Fibroblast of skin of left quadriceps (primary cell): ENCODE results near the gene KTI12.
"Not testable (repeated sequence)": the region's sequence is repeated elsewhere in the genome, so short reads cannot be mapped to it uniquely, and the experiment has no call there.

Experiments used
- DNase-seq, 2 experiments: peaks; one replicate each; pipeline ENCODE4 v3.0.0-alpha.2; 2013; ENCODE audit warnings: low read depth in 2 of 2

Gene KTI12, protein sequence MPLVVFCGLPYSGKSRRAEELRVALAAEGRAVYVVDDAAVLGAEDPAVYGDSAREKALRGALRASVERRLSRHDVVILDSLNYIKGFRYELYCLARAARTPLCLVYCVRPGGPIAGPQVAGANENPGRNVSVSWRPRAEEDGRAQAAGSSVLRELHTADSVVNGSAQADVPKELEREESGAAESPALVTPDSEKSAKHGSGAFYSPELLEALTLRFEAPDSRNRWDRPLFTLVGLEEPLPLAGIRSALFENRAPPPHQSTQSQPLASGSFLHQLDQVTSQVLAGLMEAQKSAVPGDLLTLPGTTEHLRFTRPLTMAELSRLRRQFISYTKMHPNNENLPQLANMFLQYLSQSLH

DNA sequence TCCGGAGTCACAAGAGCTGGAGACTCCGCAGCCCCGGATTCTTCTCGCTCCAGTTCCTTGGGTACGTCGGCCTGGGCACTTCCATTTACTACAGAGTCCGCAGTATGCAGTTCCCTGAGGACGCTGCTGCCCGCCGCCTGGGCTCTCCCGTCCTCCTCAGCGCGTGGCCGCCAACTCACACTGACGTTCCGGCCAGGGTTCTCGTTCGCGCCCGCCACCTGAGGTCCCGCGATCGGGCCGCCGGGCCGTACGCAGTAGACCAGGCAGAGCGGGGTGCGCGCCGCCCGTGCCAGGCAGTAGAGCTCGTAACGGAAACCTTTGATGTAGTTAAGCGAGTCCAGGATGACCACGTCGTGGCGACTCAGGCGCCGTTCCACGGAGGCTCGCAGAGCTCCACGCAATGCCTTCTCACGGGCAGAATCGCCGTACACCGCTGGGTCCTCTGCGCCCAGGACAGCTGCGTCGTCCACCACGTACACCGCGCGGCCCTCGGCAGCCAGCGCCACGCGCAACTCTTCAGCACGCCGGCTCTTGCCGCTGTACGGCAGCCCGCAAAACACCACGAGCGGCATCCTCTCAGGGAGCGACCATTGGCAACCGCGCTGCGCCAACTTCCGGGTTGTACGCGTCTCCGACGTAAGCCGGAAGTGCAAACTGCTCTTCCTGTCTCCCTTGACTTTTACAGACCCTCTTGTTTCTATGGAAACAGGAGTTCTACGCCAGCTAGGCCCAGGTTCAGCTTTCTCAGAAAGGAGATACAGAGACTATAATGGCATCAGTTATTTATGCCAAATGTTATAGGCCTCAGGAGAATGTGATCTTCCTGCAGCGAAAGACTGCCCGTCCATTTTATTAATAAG lies at the start of gene KTI12:
Gene KTI12 (minus strand): TSS at position 621 of the 860 bp plus-strand sequence. CDS start 49 bp downstream, at position 572.
- DNase-seq = peak; percentile 74 to 78

DNA sequence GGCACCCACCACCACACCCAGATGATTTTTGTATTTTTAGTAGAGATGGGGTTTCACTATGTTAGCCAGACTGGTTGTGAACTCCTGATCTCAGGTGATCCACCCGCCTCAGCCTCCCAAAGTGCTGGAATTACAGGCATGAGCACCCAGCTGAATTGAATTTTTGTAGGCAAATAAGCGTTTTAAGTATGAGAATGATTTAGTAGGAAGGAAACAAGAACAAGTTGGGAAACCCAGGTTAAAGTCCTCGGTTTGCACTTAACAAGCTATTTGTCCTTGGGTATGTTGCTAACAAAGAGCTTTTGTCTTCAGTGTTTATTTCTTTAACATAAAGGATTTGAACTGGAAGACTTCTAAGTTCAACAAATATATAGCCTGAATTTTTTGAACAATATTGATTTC lies 46.4 kb upstream of the KTI12 start:
- DNase-seq = no peak

GRCh38 chr1:52077277-52077676 lies 43.7 kb upstream of the KTI12 start:
- DNase-seq = not testable (repeated sequence)

DNA sequence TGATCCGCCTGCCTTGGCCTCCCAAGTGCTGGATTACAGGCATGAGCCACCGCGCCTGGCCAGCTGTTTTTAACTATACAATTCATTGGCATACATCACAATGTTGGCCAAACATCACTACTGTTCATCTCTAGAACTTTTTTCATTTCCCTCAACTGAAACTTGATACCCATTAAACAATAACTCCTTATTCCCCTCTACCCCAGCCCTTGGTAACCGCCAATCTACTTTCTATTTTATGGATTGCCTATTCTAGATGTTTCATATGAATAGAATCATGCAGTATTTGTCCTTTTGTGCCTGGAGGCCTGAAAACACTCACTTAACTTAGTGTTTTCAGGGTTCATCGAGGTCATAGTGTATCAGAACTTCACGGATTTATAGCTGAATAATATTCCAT lies 38.7 kb upstream of the KTI12 start:
- no peak for DNase-seq

- DNase-seq = no peak
These were observed 37.1 kb upstream of the KTI12 start for GRCh38 chr1:52070704-52071103.

GRCh38 chr1:52063192-52063591 lies 29.6 kb upstream of the KTI12 start:
- DNase-seq = no peak

DNA sequence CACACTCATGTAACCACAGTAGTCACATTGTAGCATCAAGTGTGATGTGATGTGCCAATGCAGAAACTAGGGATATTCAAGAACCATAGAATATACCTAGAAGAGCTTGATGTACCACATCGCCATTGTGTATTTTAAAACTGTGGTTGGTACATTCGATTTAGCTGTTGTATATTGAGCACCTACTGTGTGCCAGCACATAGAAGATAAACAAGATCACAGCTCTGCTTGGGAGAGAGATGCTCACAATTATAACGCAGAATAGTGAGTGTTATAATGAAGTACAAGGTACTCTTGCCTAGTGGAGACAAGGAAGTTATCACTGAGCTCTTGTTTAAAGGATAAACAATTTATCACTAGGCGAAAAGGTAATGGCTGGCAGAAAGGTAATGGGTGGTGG lies 27.2 kb upstream of the KTI12 start:
- DNase-seq = no peak

DNA sequence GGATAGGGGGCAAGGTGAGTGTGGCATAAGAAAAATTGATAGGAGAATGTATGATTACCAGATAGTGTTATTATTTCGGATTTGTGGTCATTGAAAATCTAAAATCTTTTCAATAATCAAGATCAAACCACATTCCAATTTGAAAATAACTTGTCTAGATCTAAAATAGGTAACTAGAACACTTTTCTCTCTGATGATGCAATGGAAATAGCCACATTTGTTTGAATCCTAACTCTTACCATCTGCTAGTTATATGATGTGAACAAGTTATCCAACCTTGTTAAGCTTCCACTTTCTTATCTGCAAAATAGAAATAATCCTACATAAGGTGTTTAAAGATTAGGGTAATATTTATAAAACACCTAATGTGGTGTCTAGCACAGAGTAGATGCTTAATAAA lies 26.3 kb upstream of the KTI12 start:
- no peak for DNase-seq

GRCh38 chr1:52059321-52059720 lies 25.7 kb upstream of the KTI12 start:
- DNase-seq = peak; percentile 44 to 55

GRCh38 chr1:52057876-52058415 lies 24.3 kb upstream of the KTI12 start:
- DNase-seq = no peak

- no peak for DNase-seq
These were observed 23.6 kb upstream of the KTI12 start for GRCh38 chr1:52057255-52057654.

GRCh38 chr1:52056937-52057231 lies 23.3 kb upstream of the KTI12 start:
- DNase-seq = no peak

GRCh38 chr1:52056163-52056936 lies 22.7 kb upstream of the KTI12 start, which contains the start of gene BTF3L4:
BTF3L4 (plus strand) TSS chr1:52056295; CDS start chr1:52059848, 3,553 bp downstream.
- peak; percentile 84 for DNase-seq

DNA sequence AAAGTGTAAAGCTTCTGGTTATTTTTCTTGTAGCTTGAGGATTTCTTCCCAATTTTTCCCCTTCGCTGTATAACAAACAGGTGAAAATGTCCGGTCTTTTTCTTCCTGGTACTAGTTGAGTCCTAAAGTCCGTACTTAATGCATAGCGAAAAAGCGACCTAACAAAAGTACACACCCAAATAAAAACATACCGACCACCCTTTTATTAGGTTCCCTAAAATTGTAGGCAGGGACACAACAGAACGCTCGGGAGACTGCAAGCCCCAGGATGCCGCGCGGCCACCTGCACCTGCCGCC lies 22.2 kb upstream of the KTI12 start:
- no peak for DNase-seq

DNA sequence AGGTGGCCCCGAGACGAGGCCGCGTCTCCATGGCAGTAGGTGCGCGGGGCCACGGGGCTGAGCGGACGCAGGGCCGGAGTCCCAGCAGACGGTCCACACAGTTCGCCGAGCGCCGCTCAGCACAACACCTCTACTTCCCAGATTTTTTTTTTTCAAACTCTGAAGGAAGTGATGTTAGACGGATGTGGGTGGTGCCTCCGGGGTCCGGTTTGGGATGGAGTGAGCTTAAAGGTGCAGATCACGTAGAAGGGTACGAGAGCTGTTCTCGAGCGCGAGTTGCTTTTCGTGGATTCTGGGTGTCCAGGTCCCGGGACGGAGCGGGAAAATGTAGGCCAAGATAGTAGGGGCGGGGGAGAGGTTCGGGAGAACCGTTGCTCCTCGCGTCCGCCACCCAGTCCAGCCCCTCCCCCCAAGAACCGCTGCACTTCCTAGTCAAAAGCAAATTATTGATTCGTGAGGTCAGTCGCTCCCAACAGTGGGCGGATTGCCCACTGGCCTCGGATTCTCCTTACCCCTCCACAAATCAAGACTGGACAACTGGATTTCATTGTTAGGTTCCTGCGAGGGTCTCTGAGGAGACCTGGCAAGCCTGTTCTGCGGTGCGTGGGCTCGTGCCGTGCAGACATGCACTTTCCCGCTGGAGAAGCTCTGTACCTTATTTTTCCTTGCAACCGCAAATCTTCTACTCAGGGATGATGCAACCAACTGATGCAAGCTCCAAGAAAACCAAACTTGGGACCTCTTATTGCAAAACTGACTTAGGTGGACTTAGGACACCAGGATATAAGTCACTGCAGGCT lies 21.7 kb upstream of the KTI12 start, which contains the start of gene TXNDC12:
Gene TXNDC12 (minus strand): TSS at position 126 of the 800 bp plus-strand sequence. CDS start 95 bp downstream, at position 31.
- peak; percentile 73 to 79 for DNase-seq

- DNase-seq = no peak
These were observed 21.0 kb upstream of the KTI12 start for GRCh38 chr1:52054496-52055065.

DNA sequence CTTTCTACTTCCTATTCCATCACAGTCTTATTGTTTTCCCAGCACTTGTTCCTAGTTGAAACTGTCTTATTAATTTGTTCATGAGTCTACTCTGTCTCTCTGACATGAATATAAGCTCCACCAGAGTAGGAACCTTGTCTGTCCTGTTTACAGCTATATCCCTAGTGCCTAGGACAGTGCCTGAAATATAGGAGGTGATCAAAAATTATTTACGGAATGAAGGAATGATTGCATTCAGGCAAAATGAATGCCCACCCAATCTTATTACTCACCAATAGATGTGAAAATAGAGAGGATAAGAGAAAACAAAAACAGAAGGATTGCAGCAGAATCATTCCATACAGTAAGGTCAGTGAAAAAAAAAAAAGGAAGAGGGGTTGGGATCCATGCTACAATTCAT lies 20.3 kb upstream of the KTI12 start:
- DNase-seq = no peak

GRCh38 chr1:52049337-52049736 lies 15.7 kb upstream of the KTI12 start:
- not testable (repeated sequence) for DNase-seq

GRCh38 chr1:52045666-52046195 lies 12.1 kb upstream of the KTI12 start:
- not testable (repeated sequence) for DNase-seq

DNA sequence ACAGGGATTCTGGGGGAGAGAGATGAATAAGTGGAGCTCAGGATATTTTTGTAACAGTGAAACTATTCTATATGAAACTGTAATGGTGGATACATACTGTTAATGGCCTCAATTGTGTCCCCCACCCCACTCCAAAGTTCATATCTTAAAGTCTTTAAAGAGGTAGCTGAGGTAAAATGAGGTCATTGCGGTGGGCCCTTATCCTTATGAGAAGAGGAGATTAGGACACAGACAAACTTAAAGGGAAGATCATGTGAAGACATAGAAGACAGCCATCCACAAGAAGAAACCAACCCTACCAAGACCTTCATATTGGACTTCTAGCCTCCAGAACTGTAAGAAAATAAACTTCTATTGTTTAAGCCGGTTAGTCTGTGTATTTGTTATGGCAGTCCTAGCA lies 11.6 kb upstream of the KTI12 start:
- DNase-seq = no peak
